HepG2 (cell line): ENCODE measurements around the gene PCGF3. TPM values are rescaled to one million over a fixed set of nuclear protein-coding genes. Genes with fewer than 3 reads are reported as not detected.

Experiments used
- AGO1 ChIP-seq: fragments of 200-400 bp; formaldehyde crosslinking; IDR thresholded peaks from 2 replicates; pipeline ENCODE4 v1.6.1; 2017; ENCODE audit warnings: mild to moderate bottlenecking, low read depth, low read length, moderate library complexity; ENCODE audit not compliant: poor library complexity, severe bottlenecking
- ATF1 ChIP-seq: IDR thresholded peaks from 2 replicates; pipeline ENCODE4 v1.6.1; 2016; ENCODE audit warnings: mild to moderate bottlenecking, control low read depth
- ATF7-NPFF ChIP-seq: sonication (generic); formaldehyde crosslinking; IDR thresholded peaks from 2 replicates; pipeline ENCODE4 v1.8.1; 2023; ENCODE audit warnings: mild to moderate bottlenecking, low read depth, missing genetic modification reagents, moderate library complexity
- BRCA1 ChIP-seq: sonication (generic); formaldehyde crosslinking; IDR thresholded peaks from 2 replicates; pipeline ENCODE4 v1.4.0; 2020; ENCODE audit warnings: missing genetic modification reagents
- FOXK1 ChIP-seq: sonication (generic); formaldehyde crosslinking; IDR thresholded peaks from 2 replicates; pipeline ENCODE4 v1.4.0; 2020; ENCODE audit warnings: low read depth, missing genetic modification reagents, borderline replicate concordance
- GTF3A ChIP-seq: sonication (generic); formaldehyde crosslinking; conservative IDR thresholded peaks from 2 replicates; pipeline ENCODE4 v1.4.0; 2020; ENCODE audit warnings: mild to moderate bottlenecking, missing genetic modification reagents
- LRRFIP1 ChIP-seq: sonication (generic); formaldehyde crosslinking; conservative IDR thresholded peaks from 2 replicates; pipeline ENCODE4 v1.4.0; 2020; ENCODE audit warnings: missing genetic modification reagents
- NRL ChIP-seq: sonication (generic); formaldehyde crosslinking; IDR thresholded peaks from 2 replicates; pipeline ENCODE4 v1.5.0; 2020; ENCODE audit warnings: missing genetic modification reagents, mild to moderate bottlenecking, moderate library complexity, borderline replicate concordance
- SETDB1 ChIP-seq: sonication (generic); formaldehyde crosslinking; IDR thresholded peaks from 2 replicates; pipeline ENCODE4 v1.5.1; 2020; ENCODE audit warnings: missing genetic modification reagents, mild to moderate bottlenecking, borderline replicate concordance
- SIX4 ChIP-seq: sonication (generic); formaldehyde crosslinking; IDR thresholded peaks from 2 replicates; pipeline ENCODE4 v1.4.0; 2020; ENCODE audit warnings: missing genetic modification reagents
- SMC3 ChIP-seq: IDR thresholded peaks from 2 replicates; pipeline ENCODE4 v1.6.1; 2011; ENCODE audit warnings: low read length, improper control_type of control experiment
- SRSF4 ChIP-seq: fragments of 200-400 bp; formaldehyde crosslinking; IDR thresholded peaks from one replicate; pipeline ENCODE4 v1.6.1; 2018; ENCODE audit warnings: mild to moderate bottlenecking, low read depth, low read length, moderate library complexity; ENCODE audit not compliant: poor library complexity, severe bottlenecking
- XBP1 ChIP-seq: sonication (generic); formaldehyde crosslinking; IDR thresholded peaks from 2 replicates; pipeline ENCODE4 v1.5.0; 2020; ENCODE audit warnings: missing genetic modification reagents
- ZHX2 ChIP-seq, 2 experiments: sonication (generic) in 1 of 2; formaldehyde crosslinking in 1 of 2; IDR thresholded peaks; 2 replicates each; pipeline versions ENCODE4 v1.6.1 to v1.9.0; 2014 to 2022; ENCODE audit warnings: antibody characterized with exemption in 1 of 2, borderline replicate concordance in 1 of 2, inconsistent platforms in 1 of 2, low read depth in 1 of 2, missing genetic modification reagents in 1 of 2
- ZNF224 ChIP-seq: sonication (generic); formaldehyde crosslinking; IDR thresholded peaks from 2 replicates; pipeline ENCODE4 v1.5.0; 2020; ENCODE audit warnings: mild to moderate bottlenecking, missing genetic modification reagents
- ZNF260 ChIP-seq: sonication (generic); formaldehyde crosslinking; IDR thresholded peaks from 2 replicates; pipeline ENCODE4 v1.4.0; 2020; ENCODE audit warnings: missing genetic modification reagents, low read depth, mild to moderate bottlenecking, borderline replicate concordance
- ZNF33A ChIP-seq: sonication (generic); formaldehyde crosslinking; IDR thresholded peaks from 2 replicates; pipeline ENCODE4 v1.5.1; 2020; ENCODE audit warnings: missing genetic modification reagents, mild to moderate bottlenecking, moderate library complexity, borderline replicate concordance
- ZNF709 ChIP-seq: sonication (generic); formaldehyde crosslinking; IDR thresholded peaks from 2 replicates; pipeline ENCODE4 v1.5.0; 2020; ENCODE audit warnings: mild to moderate bottlenecking, missing genetic modification reagents
- ZNF883 ChIP-seq: sonication (generic); formaldehyde crosslinking; IDR thresholded peaks from 2 replicates; pipeline ENCODE4 v1.5.1; 2020; ENCODE audit warnings: mild to moderate bottlenecking, missing genetic modification reagents; ENCODE audit errors: not compliant biosample characterization
- polyA plus RNA-seq, 8 experiments: library from polyadenylated mRNA; depleted of rRNA in 3 of 8; stranded (reverse) in 7 of 8; unstranded in 1 of 8; fragments of >200 nt; fragmentation: Illumina TruSeq in 4 of 8; extraction: Trizol in 4 of 8; gene quantifications; 2 replicates each; pipeline versions ENCODE4 v1.2.1 to v1.2.3, GENCODE V29; 2011 to 2016; ENCODE audit warnings: low read depth in 4 of 8, missing spikeins in 1 of 8, mixed read lengths in 1 of 8; ENCODE audit not compliant: insufficient read depth in 1 of 8
- total RNA-seq, 5 experiments: library from RNA; depleted of rRNA; stranded (reverse); fragments of >200 nt; fragmentation: Illumina TruSeq; extraction: Trizol; gene quantifications; 2 replicates each; pipeline ENCODE4 v1.2.3, GENCODE V29; 2016; ENCODE audit warnings: low read depth in 1 of 5
- TF ChIP-seq, protein P1 (sequence below): sonication (generic); formaldehyde crosslinking; IDR thresholded peaks from 2 replicates; pipeline ENCODE4 v1.8.1; 2023; ENCODE audit warnings: mild to moderate bottlenecking, moderate library complexity, missing genetic modification reagents

PCGF3 gene
- total and polyA plus RNA-seq, 2 of the 13 experiments (the other 11 are each of a cell fraction or from before 2014, with no cell fraction given), result 28.6 to 66.2 TPM

DNA sequence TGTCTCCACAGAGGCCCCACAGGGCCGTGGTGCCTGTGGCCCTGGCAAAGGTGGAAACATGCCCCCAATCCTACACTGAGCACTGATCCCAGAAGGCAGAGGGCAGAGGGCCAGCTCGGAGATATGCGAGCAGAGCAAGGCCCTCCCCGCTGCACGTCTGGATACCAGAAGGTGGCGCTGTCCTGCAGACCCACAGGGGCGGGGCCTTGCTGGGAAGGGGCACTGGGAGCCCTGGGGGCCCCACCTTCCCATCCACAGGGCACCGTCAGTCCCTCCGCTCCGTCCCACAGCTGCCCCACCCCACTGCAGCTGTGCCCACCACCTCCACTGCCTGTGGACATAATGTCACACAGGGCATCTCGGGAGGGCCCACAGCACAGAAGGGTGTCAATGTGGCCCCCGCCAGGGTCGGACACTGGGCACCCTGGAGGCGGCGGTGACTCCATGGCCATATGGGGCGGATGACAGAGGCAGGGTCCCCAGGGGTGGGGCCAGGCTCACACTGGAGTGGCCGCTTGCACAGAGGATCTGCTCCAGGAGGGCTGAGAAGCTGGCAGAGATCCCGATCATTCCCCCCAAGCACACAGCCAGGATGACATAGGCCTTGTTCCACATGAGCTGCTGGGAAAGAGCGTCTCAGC is 21.5 kb upstream of the PCGF3 start (continued):
- TF ChIP-seq LRRFIP1, result no peak
- TF ChIP-seq SETDB1 (CRISPR knock-in tag), result no peak
- TF ChIP-seq ZNF709 (CRISPR knock-in tag), result no peak
- peak; percentile 60 for TF ChIP-seq AGO1
- TF ChIP-seq SRSF4, result no peak
- TF ChIP-seq ZNF224, result no peak
- no peak for TF ChIP-seq NRL (CRISPR knock-in tag)
- TF ChIP-seq, protein P1, sequence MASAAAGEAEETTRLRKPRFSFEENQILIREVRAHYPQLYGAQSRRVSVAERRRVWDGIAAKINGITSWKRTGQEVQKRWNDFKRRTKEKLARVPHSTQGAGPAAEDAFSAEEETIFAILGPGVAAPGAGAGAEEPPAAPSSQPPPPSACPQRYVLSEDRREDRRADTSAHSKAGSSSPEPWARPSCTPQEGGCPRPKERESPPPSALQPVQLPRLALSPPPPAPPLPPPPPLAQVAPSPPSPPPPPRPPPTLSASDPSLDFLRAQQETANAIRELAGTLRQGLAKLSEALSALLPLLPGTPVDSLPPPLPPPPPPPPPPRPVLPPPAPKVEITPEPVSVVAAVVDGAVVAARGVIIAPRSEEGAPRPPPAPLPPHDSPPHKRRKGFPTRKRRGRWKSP (CRISPR knock-in tag), result peak; percentile 41; the same call in 1 of the 2 replicates
- peak; percentile 28; the same call in 1 of the 2 replicates for TF ChIP-seq SMC3
- TF ChIP-seq ZHX2 (IDR thresholded peaks at IDR 0.05; ENCODE audit: low read depth), result no peak; the same call in 1 of the 2 replicates
- TF ChIP-seq ZHX2 (CRISPR knock-in tag; IDR thresholded peaks at IDR 0.05; ENCODE audit: borderline replicate concordance), result no peak
- no peak for TF ChIP-seq BRCA1 (CRISPR knock-in tag)
- TF ChIP-seq GTF3A (CRISPR knock-in tag), result no peak
- TF ChIP-seq ZNF260 (CRISPR knock-in tag), result no peak
- TF ChIP-seq ZNF33A, result no peak
- TF ChIP-seq FOXK1 (CRISPR knock-in tag), result no peak
- TF ChIP-seq ATF1 (CRISPR knock-in tag), result no peak
- no peak for TF ChIP-seq ZNF883 (CRISPR knock-in tag)
- no peak for TF ChIP-seq SIX4 (CRISPR knock-in tag)
- no peak for TF ChIP-seq XBP1 (CRISPR knock-in tag)
- TF ChIP-seq ATF7-NPFF (CRISPR knock-in tag), result no peak
